ENCODE data around the gene ADORA1.

The ADORA1 gene

DNA sequence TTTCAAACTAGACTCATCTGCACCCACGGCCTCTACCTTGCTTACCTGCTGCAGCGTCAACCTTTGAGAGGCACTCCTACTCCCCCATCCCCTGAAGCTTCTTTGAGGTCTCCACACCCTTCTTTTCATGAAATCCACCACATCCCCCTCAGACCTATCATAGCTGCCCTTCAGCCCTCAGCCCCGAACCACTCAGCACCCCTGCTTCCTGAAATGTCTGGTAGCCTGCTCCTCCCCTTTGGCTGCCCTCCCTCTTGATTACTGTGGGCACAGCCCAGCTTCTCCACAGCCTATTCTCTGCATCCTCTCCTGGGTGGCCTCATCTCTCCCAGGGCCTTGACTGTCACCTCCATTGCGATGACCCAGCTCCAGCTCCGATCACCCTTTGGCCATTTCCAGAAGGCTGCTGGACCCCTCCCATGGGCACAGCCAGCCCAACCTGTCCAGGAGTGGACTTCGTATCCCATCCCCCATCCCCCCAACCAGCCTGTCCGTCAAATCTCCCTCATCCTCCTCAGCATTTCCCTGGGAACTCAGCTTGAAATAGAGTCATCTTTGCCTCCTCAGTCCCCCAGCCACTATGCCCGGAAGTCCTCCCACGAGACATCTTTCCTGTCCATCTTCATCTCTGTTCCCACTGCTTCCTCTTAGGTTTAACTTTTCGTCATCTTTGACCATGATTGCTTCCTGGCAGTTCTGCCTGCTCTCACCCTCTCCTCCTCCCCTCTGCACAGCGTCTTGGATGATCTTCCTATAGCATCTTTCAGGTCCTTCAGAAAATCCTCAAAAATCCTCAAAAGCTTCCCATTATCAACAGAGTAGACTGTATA lies 6.1 kb upstream of the ADORA1 start:
- no peak for DNase-seq (ENCODE audit: low read depth in 2 of 3, low spot score in 2 of 3)

DNA sequence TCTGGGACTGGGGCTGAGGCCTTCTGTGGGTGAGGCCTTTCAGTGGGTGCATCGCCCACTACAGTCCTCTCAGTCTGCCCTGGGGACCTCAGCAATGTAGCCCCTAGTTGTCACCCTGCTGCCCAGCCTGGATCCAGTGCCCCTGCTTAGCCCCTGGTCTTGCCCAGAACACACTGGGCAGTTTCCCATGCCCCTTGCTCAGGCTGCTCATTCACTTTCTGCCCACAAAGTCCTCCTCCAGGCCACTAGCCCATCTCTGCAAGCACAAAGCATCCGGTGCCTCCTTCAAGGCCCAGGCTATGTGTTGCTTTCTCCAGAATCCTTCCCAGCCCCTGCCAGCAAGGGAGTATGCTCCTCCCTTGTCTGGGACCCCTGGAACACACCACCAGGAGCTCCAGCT lies 5.4 kb upstream of the ADORA1 start:
- no peak for DNase-seq (ENCODE audit: low read depth in 2 of 3, low spot score in 2 of 3)

DNA sequence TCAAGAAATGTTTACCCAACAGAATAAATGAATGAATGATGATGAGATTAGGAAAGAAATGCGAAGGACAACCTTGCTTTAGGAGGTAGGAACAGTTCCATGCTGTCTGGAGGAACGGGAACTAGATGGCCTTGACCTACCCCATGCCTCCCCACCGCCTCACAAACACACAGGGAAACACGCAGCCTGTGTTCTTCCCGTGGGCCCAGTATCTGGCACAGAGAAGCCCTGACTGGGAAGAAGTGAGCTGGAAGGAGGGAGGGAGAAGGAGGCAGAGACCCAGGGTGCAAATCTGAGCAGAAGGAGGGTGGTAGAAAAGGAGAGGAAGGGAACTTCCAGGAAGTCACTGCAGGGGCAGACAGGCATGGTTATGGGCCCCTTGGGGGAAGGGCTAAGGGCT lies 3.5 kb upstream of the ADORA1 start:
- no peak for DNase-seq (ENCODE audit: low read depth in 2 of 3, low spot score in 2 of 3)

DNA sequence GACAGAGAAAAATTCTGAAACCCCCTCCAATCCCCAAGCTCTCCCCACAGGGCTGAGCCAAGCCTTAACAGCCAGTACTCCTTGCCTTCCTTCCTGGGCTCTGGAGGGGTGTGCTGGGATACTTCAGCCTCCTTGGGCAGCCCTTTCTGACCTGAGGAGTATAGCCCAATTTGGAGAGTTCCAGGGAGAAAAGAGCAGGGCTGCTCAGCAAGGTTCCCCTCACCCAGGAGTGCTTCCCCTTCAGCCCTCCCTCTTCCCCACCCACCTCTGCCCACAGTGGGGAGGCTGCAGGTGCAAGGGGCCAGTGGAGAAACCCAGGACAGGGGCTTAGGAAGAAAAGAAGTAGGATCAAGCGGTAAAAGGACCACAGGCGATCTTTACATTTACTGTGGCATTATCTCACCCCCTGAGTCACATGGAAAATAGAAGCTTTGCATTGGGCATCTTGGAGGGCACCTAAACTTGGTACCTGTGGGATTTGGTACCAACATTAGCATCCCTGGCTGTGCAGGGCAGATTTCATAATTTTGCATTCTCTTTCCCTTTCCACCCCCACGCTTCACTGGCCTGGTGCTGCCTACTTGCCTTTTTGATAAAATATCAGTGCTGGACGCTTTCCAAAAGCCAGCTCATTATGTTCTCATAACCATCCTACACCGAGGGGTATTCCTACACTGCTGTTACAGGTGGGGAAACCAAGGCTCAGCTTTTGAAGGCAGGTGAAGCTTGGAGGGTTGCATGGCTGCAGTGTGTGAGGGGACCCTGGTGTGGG lies 2.8 kb upstream of the ADORA1 start:
- DNase-seq (ENCODE audit: low read depth in 2 of 3, low spot score in 2 of 3), result no peak

DNA sequence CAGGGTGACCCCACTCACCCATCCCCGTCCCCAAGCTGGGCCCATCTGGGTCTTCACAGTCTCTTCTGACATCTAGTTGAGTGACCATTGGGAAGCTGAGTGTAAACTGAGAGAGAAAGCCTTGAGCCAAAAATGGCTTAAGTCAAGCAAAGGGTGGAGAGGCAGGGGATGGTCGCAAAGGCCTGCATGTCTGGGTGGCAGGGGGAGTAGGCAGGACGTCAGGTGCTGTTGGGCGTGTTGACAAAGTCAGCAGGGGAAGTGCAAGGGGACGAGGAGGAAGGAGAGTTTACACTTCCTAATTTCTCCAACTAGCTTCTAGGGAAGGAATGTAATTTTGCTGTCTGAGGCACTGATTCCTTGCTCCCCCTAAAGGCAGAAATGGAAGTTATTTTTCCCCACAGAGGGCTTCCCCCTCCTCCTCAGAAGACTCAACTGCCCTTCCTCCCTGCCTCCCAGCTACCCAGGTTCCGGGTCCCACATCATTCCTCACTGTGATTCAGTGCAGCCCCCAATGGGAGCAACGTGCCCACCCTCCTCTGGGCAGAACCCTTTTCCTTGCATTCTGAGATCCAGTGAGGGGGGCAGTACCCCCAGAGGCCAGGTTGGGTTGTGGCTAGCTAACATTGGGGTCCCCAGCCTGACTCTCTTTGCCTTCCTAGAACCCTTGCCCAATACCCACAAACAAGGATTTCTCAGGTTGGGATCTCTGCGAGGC lies 1.2 kb upstream of the ADORA1 start:
- no peak for DNase-seq (ENCODE audit: low read depth in 2 of 3, low spot score in 2 of 3)

DNA sequence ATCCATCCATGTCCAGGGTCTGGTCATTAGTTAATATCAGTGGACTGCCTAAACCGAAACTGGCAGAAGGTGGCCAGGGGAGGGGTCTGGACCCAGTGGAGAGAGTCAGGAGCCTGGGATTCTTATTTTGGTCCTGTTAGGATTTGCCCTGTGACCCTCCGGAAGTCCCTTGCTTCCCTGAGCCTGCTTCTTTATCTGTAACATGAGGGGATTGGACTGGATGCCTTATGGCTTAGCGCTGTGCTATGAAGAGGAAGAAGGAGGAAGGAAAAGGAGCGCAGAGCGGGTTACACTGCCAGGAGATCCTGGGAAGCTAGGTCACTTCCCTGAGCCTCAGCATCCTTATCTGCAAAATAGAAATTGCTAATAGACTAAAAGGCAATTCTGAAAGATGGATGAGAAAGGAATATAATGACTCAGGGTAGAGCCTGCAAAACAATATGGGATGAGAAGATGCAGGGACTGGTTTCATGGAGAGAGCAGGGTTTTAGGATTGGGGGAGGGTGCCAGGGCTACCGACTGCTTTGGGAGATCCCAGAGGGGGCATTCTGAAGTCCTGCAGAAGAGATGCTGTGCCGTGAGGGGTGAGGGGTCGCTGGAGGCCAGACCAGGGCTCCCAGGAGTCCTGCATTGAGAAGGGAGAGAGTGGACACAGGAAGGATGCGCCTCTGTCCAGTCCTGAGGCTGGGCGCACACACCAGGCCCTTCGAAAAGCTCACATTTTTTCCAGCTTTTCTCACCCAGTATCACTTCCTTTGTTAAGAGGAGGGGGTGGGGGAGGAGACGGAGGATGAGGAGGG lies 460 bp upstream of the ADORA1 start:
- DNase-seq (ENCODE audit: low read depth in 2 of 3, low spot score in 2 of 3), result no peak

DNA sequence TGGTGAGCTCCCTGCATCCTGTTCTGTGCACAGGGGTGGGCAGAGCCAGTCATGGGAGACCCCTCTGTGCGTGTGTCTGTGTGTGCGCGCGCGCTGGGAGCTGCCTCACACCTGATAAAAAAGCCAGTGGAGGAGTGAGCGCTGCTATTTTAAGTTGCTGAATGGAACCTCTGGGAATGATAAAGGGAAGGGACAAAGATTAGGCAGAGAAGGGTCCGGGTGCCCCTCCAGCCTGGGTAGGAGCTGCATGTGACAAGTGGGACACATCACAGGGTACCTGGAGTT lies 847 bp downstream of the ADORA1 start:
- DNase-seq (ENCODE audit: low read depth in 2 of 3, low spot score in 2 of 3), result no peak

DNA sequence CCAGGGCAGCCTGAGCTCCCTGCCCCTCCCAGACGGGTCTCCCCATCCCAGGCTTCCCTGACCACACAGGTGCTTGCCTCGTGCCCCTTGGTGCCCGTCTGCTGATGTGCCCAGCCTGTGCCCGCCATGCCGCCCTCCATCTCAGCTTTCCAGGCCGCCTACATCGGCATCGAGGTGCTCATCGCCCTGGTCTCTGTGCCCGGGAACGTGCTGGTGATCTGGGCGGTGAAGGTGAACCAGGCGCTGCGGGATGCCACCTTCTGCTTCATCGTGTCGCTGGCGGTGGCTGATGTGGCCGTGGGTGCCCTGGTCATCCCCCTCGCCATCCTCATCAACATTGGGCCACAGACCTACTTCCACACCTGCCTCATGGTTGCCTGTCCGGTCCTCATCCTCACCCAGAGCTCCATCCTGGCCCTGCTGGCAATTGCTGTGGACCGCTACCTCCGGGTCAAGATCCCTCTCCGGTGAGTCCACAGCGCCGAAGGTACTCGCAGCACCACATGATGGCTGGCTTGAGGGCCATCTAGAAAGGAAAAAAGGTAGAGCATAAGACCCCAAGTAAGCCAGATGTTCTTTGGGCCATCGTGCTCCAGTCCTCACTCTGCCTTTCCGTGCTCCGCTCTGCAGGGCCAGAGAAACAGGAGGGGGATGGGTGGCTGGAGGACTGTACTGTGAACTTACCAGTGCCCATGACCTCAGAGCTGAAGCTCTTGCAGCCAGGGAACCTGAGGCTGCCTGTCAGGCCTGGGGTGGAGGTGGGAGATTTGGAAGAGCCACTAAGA lies 1.4 kb downstream of the ADORA1 start:
- DNase-seq (ENCODE audit: low read depth in 2 of 3, low spot score in 2 of 3), result no peak

DNA sequence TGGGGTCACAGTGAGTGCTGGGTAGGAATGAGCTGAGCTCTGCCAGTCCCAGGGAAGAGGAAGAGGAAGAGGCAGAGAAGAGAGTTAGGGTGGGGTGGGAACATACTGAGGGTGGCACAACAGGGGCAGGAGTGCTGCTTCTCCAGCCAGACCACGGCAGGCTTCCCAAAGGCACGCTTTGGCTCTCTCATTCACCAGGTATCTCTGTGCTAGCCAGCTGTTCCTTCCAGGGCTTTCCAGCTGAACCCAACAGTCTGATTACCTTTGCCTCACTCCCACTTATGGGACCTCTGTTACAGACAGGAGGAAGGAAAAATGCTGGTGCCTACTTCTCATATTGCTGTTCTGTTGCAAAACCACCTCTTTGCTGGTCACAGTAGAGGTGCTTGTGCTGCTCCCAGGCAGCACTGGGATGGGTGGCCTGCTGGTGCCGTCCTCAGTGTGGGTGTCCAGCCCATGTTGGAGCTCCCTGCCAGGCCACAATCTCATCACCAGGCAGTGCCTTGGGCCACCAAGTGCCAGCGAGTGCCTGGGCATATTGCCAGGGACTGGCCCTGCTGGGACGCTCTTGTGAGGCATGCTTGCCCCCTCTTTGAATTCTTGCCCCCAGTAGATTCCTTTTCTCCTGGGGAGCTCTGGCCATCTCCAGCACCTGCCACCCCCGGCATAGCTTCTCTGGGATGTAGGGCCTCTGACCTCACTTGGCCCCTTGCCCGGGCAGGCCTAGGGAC lies 2.1 kb downstream of the ADORA1 start:
- DNase-seq (ENCODE audit: low read depth in 2 of 3, low spot score in 2 of 3), result no peak

DNA sequence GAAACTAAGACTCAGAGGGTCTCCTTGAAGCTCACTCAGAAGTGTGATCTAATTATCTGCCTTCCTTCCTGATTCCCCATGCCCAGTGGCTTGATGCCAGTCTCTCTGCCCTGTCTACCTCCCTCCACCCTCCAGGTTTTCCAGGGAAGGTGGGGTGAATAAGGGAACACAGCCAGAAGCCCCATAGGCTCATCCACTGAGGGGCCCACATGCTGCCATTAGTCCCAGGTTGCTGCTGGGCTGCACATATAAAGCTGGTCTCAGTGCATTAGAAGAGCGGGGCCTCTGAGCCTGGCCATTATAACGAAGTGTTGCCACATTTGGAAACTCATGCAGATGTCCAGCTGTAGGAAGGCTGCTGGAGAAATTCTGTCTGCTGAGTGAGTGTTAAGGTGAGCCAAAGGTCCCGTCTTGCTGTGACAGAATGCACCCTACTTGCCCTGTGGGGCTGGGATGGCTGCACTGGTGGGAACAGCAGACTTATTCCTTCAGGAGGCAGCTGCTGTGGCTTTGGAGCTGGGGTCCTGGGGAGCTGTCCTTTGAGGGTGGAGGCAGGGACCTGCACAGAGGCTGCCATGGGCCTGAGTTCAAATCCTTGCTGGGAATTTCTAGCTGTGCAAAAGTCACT lies 2.9 kb downstream of the ADORA1 start:
- no peak for DNase-seq (ENCODE audit: low read depth in 2 of 3, low spot score in 2 of 3)

DNA sequence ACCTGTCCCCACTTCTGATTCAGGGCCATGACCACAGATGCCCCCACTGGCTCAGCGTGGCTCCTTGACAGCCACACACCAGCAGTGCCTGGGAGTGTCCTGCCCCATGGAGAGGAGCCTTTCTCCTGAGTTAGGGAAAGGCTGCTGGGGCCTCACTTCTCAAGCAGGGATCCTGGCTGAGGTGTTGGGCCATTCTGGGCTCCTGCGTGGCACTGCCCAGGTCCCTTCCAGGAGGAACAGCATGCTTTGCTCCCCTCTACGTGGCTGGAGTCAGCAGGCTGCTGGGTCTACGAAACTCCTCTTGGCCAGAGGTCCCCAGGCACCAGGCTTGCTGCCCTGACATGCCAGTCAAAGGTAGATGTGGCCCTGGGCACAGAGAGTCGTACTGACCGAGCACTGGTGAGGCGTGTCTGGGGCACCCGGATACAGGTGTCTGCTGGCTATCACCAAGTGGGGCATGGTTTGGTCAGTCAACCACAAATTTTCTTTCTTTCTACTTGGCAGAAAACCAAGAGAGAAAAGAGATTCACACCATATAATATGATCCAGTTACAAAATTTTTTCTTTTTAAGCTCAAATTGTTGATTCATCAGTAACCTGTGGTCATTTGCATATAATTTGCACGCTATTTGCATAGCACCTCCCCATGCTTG lies 4.1 kb downstream of the ADORA1 start:
- no peak for DNase-seq (ENCODE audit: low read depth in 2 of 3, low spot score in 2 of 3)

DNA sequence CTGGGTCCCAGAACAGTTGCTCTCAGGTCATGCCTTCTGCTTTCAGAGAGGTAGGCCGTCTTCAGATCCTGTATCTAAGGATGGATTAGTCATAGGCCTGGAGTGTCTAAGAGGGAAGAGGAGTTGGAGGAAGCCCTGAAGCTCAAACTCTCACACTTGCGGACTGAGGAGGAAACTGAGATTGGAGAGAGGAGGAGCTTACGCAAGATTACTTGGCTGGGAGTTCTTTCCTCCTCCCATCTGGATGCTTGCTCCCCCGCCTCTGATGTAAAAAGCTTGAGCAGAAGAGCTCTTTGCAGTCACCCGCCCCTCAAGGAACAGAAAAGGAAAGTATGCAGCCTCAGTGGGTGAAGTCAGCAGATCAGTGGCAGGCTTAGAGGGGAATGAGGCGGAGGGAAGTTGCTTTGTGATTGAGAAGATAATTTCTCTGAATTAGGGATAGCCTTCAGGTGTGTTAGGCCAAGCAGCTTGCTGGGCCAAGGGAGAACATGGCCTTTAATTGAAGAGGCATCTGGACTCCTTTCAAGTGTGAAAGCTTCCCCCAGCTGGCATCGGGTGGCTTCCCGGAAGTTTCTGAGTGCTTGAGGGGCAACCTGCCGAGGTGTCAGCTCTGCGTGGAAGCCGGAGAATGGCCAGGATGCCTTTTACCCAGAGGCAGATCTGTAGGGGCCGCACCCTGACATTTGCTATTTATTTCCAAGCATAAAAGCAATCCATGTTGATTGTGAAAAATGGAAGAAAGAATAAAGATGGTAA lies 6.6 kb downstream of the ADORA1 start:
- no peak for DNase-seq (ENCODE audit: low read depth in 2 of 3, low spot score in 2 of 3)

DNA sequence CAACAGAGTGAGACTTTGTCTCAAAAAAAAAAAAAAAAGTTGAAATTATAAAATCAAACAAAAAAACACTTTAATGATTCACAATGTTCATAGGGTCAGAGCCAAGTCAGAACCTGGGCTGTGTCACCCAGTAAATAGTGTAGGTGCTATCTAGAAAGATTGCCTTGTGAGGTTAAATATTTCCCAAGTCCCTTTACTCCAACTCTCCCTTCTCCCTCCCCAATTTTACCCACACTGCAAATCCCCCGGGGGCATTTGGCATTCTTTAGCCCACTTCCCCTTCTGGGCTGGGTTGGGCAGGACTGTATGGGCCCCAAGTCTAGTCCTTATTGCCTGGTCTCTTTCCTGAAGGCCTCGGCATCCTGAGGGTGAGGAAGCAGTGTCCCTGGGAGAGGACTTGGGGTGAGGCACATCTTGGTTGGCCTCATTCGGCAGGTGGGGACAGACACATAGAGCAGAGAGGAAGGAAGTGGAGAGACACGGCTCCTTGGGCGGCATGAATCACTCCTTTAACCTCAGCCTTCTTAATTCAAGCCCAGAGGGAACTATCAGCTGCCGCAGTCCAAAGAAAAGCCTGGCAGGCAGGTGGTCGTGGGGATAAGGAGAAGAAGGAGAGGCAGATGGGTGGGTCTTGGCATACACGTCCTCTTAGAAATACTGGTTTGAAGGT lies 8.2 kb downstream of the ADORA1 start:
- DNase-seq (ENCODE audit: low read depth in 2 of 3, low spot score in 2 of 3), result no peak

DNA sequence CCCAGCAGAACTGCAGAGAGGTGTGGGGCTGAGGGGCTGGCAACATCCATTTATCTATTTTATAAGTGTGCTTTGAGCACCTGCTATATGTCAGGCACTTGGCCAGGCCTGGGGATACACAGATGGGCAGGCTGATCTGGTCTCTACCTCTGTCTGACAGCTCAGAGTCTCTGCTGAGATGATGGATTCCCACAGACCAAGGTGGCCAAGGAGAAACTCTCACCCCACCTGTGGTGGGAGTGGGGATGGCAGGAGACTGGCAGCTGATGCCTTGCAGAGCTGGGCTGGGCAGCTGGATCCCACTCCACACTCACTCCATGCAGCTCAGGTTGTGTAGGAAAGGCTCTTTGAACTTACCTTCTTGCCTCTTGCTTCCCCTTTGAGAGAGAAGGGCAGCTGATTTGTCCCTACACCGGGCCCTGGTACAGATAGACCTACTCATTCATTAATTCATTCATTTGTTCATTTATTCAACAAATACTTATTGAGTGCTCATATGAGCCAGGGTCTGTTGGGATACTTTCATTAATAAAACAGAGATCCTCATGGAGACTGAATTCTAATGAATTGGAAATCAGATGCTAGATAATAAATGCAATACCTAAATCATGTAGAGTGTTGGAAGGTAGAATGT lies 9.0 kb downstream of the ADORA1 start:
- DNase-seq (ENCODE audit: low read depth in 2 of 3, low spot score in 2 of 3), result no peak

DNA sequence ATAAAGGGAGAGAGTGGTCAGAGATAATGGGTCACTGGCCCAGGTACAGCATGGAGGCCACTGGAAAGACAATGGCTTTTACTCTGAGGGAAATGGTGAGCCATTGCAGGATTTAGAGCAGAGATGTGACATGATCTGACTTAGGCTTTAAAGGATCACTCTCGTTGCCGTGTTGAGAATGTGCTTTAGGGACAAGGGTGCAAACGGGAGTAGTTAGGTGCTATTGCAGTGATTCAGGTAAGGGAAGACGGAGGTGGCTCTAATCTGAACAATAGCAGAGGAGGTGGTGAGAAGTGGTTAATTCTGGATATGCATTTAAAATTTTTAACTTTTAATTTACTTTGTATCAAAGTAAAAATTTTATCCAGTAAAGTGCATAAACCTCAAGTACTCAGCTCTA lies 9.8 kb downstream of the ADORA1 start:
- no peak for DNase-seq (ENCODE audit: low read depth in 2 of 3, low spot score in 2 of 3)

DNA sequence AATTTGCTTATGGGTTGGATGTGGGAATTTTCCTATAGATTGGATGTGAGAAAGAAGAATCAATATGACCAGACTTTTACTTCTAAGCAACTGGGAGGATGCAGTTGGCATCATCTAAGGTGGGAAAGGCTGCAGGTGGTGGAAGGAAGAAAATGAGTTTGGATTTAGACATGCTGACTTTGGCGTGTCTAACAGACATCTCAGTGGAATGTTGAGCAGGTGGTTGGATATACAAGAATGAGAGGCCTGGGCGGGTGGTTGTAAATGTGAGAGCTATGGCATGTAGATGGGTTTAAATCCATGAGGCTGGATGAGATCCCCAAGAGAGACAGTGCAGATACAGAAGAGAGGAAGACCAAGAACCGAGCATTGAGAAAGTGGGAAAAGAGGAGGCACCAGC lies 10.5 kb downstream of the ADORA1 start:
- no peak for DNase-seq (ENCODE audit: low read depth in 2 of 3, low spot score in 2 of 3)

DNA sequence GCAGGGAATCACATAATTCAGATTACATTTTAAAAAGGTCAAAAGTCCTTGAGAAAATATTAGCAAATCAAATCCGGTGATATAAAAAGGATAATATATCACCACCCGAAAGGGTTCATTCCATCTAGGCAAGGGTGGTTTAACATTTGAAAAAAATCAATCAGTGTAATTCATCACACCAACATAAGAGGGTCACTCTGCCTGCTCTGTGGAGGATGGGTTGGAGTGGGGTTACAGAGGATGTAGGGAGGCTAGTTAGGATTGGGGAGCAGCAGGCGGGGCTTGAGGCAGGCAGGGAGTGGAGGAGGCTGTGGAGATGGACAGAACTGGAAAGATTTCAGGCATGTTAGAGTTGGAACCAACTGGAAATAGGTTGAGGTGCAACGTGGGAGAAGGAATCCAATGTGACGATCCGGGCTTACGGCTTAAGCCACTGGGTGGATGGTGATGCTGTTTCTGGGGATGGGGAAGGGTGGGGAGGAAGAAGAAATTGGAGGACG lies 12.5 kb downstream of the ADORA1 start:
- DNase-seq (ENCODE audit: low read depth in 2 of 3, low spot score in 2 of 3), result no peak
